Measurements from ENCODE around the gene METTL13. TPM values are rescaled to one million over a fixed set of nuclear protein-coding genes. Genes with fewer than 3 reads are reported as not detected.

The METTL13 gene
- total RNA-seq, 4 donors from 2014 or later, result 17.5 to 20.9 (median 20.0) TPM

GRCh38 chr1:171841931-171842761 is 60.7 kb downstream of the METTL13 start:
- Histone ChIP-seq H3K27me3 (no peaks in the 10 kb centered on the region), H3K36me3 (no peaks in the 10 kb centered on the region), H3K4me1 (peaks cover 7 to 26% (median 23%) of the 10 kb centered on the region in 4 donors), H3K27ac (replicated peaks in 1 of 4) (peak overlapping the region; percentile 68 to 83 (median 74)), H3K9me3 (peaks cover 0 to 5% (median 0%) of the 10 kb centered on the region in 4 donors), H3K4me3 (peak overlapping the region; percentile 75 to 87 (median 84))
- TF ChIP-seq, protein P1, sequence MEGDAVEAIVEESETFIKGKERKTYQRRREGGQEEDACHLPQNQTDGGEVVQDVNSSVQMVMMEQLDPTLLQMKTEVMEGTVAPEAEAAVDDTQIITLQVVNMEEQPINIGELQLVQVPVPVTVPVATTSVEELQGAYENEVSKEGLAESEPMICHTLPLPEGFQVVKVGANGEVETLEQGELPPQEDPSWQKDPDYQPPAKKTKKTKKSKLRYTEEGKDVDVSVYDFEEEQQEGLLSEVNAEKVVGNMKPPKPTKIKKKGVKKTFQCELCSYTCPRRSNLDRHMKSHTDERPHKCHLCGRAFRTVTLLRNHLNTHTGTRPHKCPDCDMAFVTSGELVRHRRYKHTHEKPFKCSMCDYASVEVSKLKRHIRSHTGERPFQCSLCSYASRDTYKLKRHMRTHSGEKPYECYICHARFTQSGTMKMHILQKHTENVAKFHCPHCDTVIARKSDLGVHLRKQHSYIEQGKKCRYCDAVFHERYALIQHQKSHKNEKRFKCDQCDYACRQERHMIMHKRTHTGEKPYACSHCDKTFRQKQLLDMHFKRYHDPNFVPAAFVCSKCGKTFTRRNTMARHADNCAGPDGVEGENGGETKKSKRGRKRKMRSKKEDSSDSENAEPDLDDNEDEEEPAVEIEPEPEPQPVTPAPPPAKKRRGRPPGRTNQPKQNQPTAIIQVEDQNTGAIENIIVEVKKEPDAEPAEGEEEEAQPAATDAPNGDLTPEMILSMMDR (IDR thresholded peaks at IDR 0.05), result no peak
- TF ChIP-seq POLR2A (IDR thresholded peaks at IDR 0.05; ENCODE audit: low read depth), result no peak
- TF ChIP-seq EP300 (IDR thresholded peaks at IDR 0.05), result no peak
- no peak for TF ChIP-seq POLR2AphosphoS5 (IDR thresholded peaks at IDR 0.05)
- intact Hi-C loops (cut with DNase I), result no loop called here
- DNase-seq (ENCODE audit: extremely low spot score), result no peak
- 3% methylated on average over 31 of the region's 40 CpGs for WGBS

DNA sequence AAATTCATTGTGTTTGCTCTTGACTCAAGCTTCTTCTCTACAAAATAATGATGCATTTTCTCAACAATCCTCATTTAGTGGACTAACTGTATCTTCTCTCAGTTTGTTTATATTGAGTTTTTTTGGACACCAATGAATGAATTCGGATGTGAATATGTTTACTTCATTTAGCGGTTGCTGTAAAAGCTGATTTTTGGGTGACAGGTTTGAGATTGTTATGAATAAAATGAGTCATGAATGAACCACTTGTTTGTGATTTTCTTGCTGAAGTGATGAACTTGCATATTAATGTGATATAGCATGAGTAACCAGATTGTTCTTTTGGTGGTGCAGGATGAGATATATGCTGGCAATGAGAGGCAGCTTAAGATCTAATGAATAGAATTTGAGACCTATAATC is 62.9 kb downstream of the METTL13 start:
- no peaks in the 10 kb centered on the region for H3K27me3 ChIP-seq
- intact Hi-C loops (cut with DNase I), result no loop called here
- TF ChIP-seq EP300 (IDR thresholded peaks at IDR 0.05), result no peak
- TF ChIP-seq, protein P1 (IDR thresholded peaks at IDR 0.05), result no peak
- no peak for TF ChIP-seq POLR2A (IDR thresholded peaks at IDR 0.05; ENCODE audit: low read depth)
- no peak for TF ChIP-seq POLR2AphosphoS5 (IDR thresholded peaks at IDR 0.05)
- peaks cover 7 to 26% (median 23%) of the 10 kb centered on the region in 4 donors for H3K4me1 ChIP-seq
- H3K27ac ChIP-seq (replicated peaks in 1 of 4), result no peak overlapping the region
- H3K4me3 ChIP-seq, result no peak overlapping the region
- WGBS, result 82% methylated on average over 2 of the region's 2 CpGs
- DNase-seq (ENCODE audit: extremely low spot score), result no peak
- H3K36me3 ChIP-seq, result no peaks in the 10 kb centered on the region
- peaks cover 0 to 5% (median 0%) of the 10 kb centered on the region in 4 donors for H3K9me3 ChIP-seq

DNA sequence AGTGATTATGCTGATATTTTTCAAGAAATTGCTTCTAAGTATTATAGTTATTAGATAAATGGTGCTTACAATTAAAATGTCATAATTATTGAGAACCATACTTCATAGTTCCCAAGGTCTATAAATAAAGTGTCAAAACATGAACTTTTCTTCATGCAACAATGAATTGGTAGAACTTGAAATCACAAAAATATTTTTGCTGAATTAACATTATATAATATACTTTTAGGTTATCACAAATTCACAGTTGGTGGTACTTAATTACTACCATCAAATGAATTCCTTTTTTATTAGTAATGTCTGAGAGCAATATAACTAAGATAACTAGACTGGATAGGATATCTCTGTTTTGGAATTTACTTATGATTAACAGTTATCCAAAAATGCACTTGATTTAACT is 64.5 kb downstream of the METTL13 start:
- intact Hi-C loops (cut with DNase I), result no loop called here
- peaks cover 7 to 19% (median 17%) of the 10 kb centered on the region in 4 donors for H3K4me1 ChIP-seq
- TF ChIP-seq, protein P1 (IDR thresholded peaks at IDR 0.05), result no peak
- TF ChIP-seq POLR2A (IDR thresholded peaks at IDR 0.05; ENCODE audit: low read depth), result no peak
- no peak for TF ChIP-seq POLR2AphosphoS5 (IDR thresholded peaks at IDR 0.05)
- TF ChIP-seq EP300 (IDR thresholded peaks at IDR 0.05), result no peak

More for the DNA sequence above, 64.5 kb downstream of the METTL13 start:
- Histone ChIP-seq H3K27ac (replicated peaks in 1 of 4) (no peak overlapping the region), H3K4me3 (no peak overlapping the region), H3K9me3 (peaks cover 0 to 3% (median 0%) of the 10 kb centered on the region in 4 donors), H3K27me3 (no peaks in the 10 kb centered on the region), H3K36me3 (no peaks in the 10 kb centered on the region)
- DNase-seq (ENCODE audit: extremely low spot score), result no peak

Small RNA genes within 50 kb of the gene (small RNA-seq; reads per million reads assigned to genes)
- gene RF00601, result 0 reads per million in 3 donors

Other genes starting within 250 kb of the METTL13 start
- gene MYOCOS, start 159.4 kb upstream of the METTL13 start, total RNA-seq, result not detected
- gene MYOC, start 129.0 kb upstream of the METTL13 start, total RNA-seq, result 100 to 1,000 TPM in 3 of 4 donors, 10 to 100 TPM in 1; 87.6 to 179 (median 125) TPM
- 10 to 100 TPM; 14.2 to 19.9 (median 16.1) TPM for gene VAMP4, start 39.6 kb upstream of the METTL13 start, total RNA-seq
- gene DNM3, start 59.8 kb downstream of the METTL13 start, total RNA-seq, result 1 to 10 TPM; 3.3 to 6.4 (median 3.9) TPM

All from esophagus muscularis mucosa (tissue), 4 donors.